Gastrocnemius medialis (tissue), 4 donors: ENCODE measurements around the gene CFAP65. TPM values are rescaled to one million over a fixed set of nuclear protein-coding genes. Genes with fewer than 3 reads are reported as not detected.

ENCODE experiments used
- ATAC-seq, 2 donors: fragments of 150-250 bp; one replicate each; pipeline ENCODE4 v1.9.1; 2016
- DNase-seq, 2 donors: peaks; one replicate each; pipeline ENCODE4 v3.0.0-alpha.2; 2019
- H3K27ac ChIP-seq, 4 donors: fragments of 200-600 bp; sonication (generic); 1 replicate in 1 of 4; 2 replicates in 3 of 4; pipeline ENCODE4 v1.5.1; 2016 to 2018; ENCODE audit warnings: mild to moderate bottlenecking in 2 of 4, moderate library complexity in 1 of 4
- H3K27me3 ChIP-seq, 3 donors: fragments of 200-600 bp; sonication (generic) in 2 of 3; 1 replicate in 1 of 3; 2 replicates in 2 of 3; pipeline versions ENCODE4 v1.5.1 to v1.6.0; 2016 to 2019; ENCODE audit warnings: mild to moderate bottlenecking in 1 of 3, moderate library complexity in 1 of 3
- H3K36me3 ChIP-seq, 2 donors: fragments of 200-600 bp; sonication (generic) in 1 of 2; one replicate each; pipeline ENCODE4 v1.5.1; 2017 to 2018
- H3K4me1 ChIP-seq, 2 donors: fragments of 200-600 bp; sonication (generic) in 1 of 2; one replicate each; pipeline ENCODE4 v1.5.1; 2016 to 2017; ENCODE audit warnings: mild to moderate bottlenecking in 2 of 2
- H3K4me3 ChIP-seq, 4 donors: fragments of 200-600 bp; sonication (generic) in 3 of 4; 1 replicate in 1 of 4; 2 replicates in 3 of 4; pipeline ENCODE4 v1.5.1; 2016 to 2019; ENCODE audit warnings: mild to moderate bottlenecking in 2 of 4
- H3K9me3 ChIP-seq, 3 donors: fragments of 200-600 bp; sonication (generic) in 2 of 3; 1 replicate in 1 of 3; 2 replicates in 2 of 3; pipeline ENCODE4 v1.5.1; 2016 to 2019
- POLR2A ChIP-seq, 2 donors: fragments of 450-650 bp; IDR thresholded peaks; one replicate each; pipeline ENCODE4 v1.6.1; 2017; ENCODE audit warnings: antibody characterized with exemption in 2 of 2, mild to moderate bottlenecking in 2 of 2, moderate library complexity in 2 of 2
- in situ Hi-C, 4 donors: fragments of 200-750 bp; cut with MboI; loops; one replicate each; pipeline versions ENCODE4 v1.15.0 to v1.8.0; 2017; ENCODE audit warnings: low sequenced_read_pairs in 4 of 4
- intact Hi-C: fragments of 100-400 bp; cut with DNase I; formaldehyde crosslinking; loops from one replicate; pipeline ENCODE4 v1.15.1; 2023; ENCODE audit warnings: low total_unique reads
- total RNA-seq, 4 donors: library from RNA; depleted of rRNA; stranded (reverse); fragments of >200 nt; gene quantifications; one replicate each; pipeline versions ENCODE4 v1.1.0 to v1.2.3, GENCODE V29; 2016
- TF ChIP-seq, protein P1 (sequence below), 5 experiments: fragments of 450-650 bp in 3 of 5; fragments of 200-600 bp in 2 of 5; sonication (generic) in 2 of 5; IDR thresholded peaks in 4 of 5; conservative IDR thresholded peaks in 1 of 5; 1 replicate in 4 of 5; 2 replicates in 1 of 5; pipeline ENCODE4 v1.5.1; 2016 to 2019; ENCODE audit warnings: antibody characterized with exemption in 5 of 5, mild to moderate bottlenecking in 3 of 5, moderate library complexity in 3 of 5

Gene CFAP65
- total RNA-seq, 4 donors from 2014 or later: 0.09 TPM; not detected in 3

DNA sequence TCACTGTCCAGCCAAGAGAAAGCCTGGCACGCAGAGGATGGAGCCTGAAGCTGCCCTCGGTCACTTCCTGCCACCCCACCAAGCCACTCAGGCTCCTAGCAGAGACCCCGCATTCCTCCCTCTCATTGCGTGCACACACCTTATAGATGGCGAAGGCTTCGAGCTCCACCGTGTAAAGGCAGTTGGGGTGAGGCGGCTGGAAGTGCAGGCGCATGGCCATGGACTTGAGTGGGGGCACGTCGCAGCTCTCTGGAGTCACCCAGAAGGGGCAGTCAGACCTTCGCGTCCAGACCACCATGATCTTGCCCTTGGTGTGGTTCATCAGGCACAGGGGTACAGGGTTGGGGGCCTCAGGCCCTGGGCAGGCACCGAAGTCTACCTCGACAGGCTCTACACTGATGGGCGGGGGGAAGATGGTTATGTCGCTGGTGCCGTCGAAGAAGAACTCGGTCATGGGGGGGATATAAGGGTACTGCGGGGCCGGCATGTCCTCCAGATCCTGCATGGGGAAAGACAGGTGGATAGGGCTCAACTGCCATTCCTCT lies 13.7 kb downstream of the CFAP65 start:
- Histone ChIP-seq H3K36me3 (no peaks in the 10 kb centered on the region), H3K27ac (no peak overlapping the region), H3K4me3 (no peak overlapping the region), H3K9me3 (no peaks in the 10 kb centered on the region), H3K27me3 (peaks cover 0 to 12% (median 0%) of the 10 kb centered on the region in 3 donors), H3K4me1 (no peaks in the 10 kb centered on the region)
- ATAC-seq (no peak), DNase-seq (no peak)
- no peak for TF ChIP-seq POLR2A (IDR thresholded peaks at IDR 0.05)
- TF ChIP-seq, protein P1, sequence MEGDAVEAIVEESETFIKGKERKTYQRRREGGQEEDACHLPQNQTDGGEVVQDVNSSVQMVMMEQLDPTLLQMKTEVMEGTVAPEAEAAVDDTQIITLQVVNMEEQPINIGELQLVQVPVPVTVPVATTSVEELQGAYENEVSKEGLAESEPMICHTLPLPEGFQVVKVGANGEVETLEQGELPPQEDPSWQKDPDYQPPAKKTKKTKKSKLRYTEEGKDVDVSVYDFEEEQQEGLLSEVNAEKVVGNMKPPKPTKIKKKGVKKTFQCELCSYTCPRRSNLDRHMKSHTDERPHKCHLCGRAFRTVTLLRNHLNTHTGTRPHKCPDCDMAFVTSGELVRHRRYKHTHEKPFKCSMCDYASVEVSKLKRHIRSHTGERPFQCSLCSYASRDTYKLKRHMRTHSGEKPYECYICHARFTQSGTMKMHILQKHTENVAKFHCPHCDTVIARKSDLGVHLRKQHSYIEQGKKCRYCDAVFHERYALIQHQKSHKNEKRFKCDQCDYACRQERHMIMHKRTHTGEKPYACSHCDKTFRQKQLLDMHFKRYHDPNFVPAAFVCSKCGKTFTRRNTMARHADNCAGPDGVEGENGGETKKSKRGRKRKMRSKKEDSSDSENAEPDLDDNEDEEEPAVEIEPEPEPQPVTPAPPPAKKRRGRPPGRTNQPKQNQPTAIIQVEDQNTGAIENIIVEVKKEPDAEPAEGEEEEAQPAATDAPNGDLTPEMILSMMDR (IDR thresholded peaks at IDR 0.05 in 4 of 5, conservative IDR thresholded peaks at IDR 0.05 in 1 of 5): no peak
- intact Hi-C loops: no loop called here
- in situ Hi-C loops: loop anchor here in 2 of 4 donors (5.0 to 10.0 kb wide), 2 partner anchors 125 to 127 kb away; no protein-coding TSS in a partner anchor

- TF ChIP-seq, protein P1 (IDR thresholded peaks at IDR 0.05 in 4 of 5, conservative IDR thresholded peaks at IDR 0.05 in 1 of 5): no peak
- TF ChIP-seq POLR2A (IDR thresholded peaks at IDR 0.05): no peak
- intact Hi-C loops (no loop called here), in situ Hi-C loops (loop anchor here in 2 of 4 donors (5.0 to 10.0 kb wide), 2 partner anchors 125 to 128 kb away; no protein-coding TSS in a partner anchor)
- Histone ChIP-seq H3K4me3 (no peak overlapping the region), H3K9me3 (no peaks in the 10 kb centered on the region), H3K36me3 (no peaks in the 10 kb centered on the region), H3K4me1 (no peaks in the 10 kb centered on the region), H3K27ac (no peak overlapping the region), H3K27me3 (peaks cover 0 to 7% (median 0%) of the 10 kb centered on the region in 3 donors)
- ATAC-seq (no peak), DNase-seq (no peak)
Observed at GRCh38 chr2:219026946-219027345, 14.4 kb downstream of the CFAP65 start.

GRCh38 chr2:219025637-219026585 lies 15.4 kb downstream of the CFAP65 start:
- DNase-seq: no peak
- TF ChIP-seq, protein P1 (IDR thresholded peaks at IDR 0.05 in 4 of 5, conservative IDR thresholded peaks at IDR 0.05 in 1 of 5): no peak
- no peak for TF ChIP-seq POLR2A (IDR thresholded peaks at IDR 0.05)
- in situ Hi-C loops (loop anchor here in 2 of 4 donors (5.0 to 10.0 kb wide), 2 partner anchors 126 to 129 kb away; no protein-coding TSS in a partner anchor), intact Hi-C loops (no loop called here)
- H3K4me3 ChIP-seq: no peak overlapping the region
- H3K36me3 ChIP-seq: no peaks in the 10 kb centered on the region
- no peak overlapping the region for H3K27ac ChIP-seq
- H3K27me3 ChIP-seq: peaks cover 0 to 5% (median 0%) of the 10 kb centered on the region in 3 donors
- no peak for ATAC-seq
- H3K9me3 ChIP-seq: no peaks in the 10 kb centered on the region
- H3K4me1 ChIP-seq: no peaks in the 10 kb centered on the region

- H3K27me3 ChIP-seq: no peaks in the 10 kb centered on the region
- DNase-seq: no peak
- in situ Hi-C loops: loop anchor here in 1 of 4 donors (10.0 to 25.0 kb wide), 2 partner anchors 131 to 288 kb away; partner anchors contain the start of gene PTPRN
Observed at GRCh38 chr2:219024059-219024458, 17.3 kb downstream of the CFAP65 start.

More at GRCh38 chr2:219024059-219024458, 17.3 kb downstream of the CFAP65 start:
- intact Hi-C loops: no loop called here
- H3K4me1 ChIP-seq: no peaks in the 10 kb centered on the region
- no peaks in the 10 kb centered on the region for H3K9me3 ChIP-seq
- H3K27ac ChIP-seq: no peak overlapping the region
- no peak for TF ChIP-seq POLR2A (IDR thresholded peaks at IDR 0.05)
- TF ChIP-seq, protein P1 (IDR thresholded peaks at IDR 0.05 in 4 of 5, conservative IDR thresholded peaks at IDR 0.05 in 1 of 5): no peak
- no peak overlapping the region for H3K4me3 ChIP-seq
- no peak for ATAC-seq
- no peaks in the 10 kb centered on the region for H3K36me3 ChIP-seq
